ENCODE data around the gene TUBA1C.

The TUBA1C gene

GRCh38 chr12:49264873-49265792, at the start of gene TUBA1C:
TSS of gene TUBA1C (plus strand) at chr12:49265082. CDS start at chr12:49265182, 100 bp downstream.
- Mint-ChIP-seq H3K4me1 (peaks cover 23% of the 10 kb centered on the region), H3K9me3 (no peaks in the 10 kb centered on the region), H3K27ac (peak within 1 kb of the TSS; percentile 99), H3K36me3 (peaks cover 11% of the 10 kb centered on the region), H3K4me3 (peak within 1 kb of the TSS; percentile 98), H3K27me3 (no peaks in the 10 kb centered on the region)

GRCh38 chr12:49219417-49220026, 45.4 kb upstream of the TUBA1C start:
- Mint-ChIP-seq H3K27me3 (no peaks in the 10 kb centered on the region), H3K27ac (no peak overlapping the region), H3K4me3 (no peak overlapping the region), H3K36me3 (no peaks in the 10 kb centered on the region), H3K4me1 (no peaks in the 10 kb centered on the region), H3K9me3 (no peaks in the 10 kb centered on the region)

- Mint-ChIP-seq H3K27me3 (no peaks in the 10 kb centered on the region), H3K4me1 (no peaks in the 10 kb centered on the region), H3K9me3 (no peaks in the 10 kb centered on the region), H3K36me3 (no peaks in the 10 kb centered on the region), H3K27ac (no peak overlapping the region), H3K4me3 (no peak overlapping the region)
Observed at GRCh38 chr12:49220972-49221371, 43.9 kb upstream of the TUBA1C start.

- H3K27ac Mint-ChIP-seq: no peak overlapping the region
- H3K36me3 Mint-ChIP-seq: no peaks in the 10 kb centered on the region
- H3K4me1 Mint-ChIP-seq: no peaks in the 10 kb centered on the region
- H3K9me3 Mint-ChIP-seq: no peaks in the 10 kb centered on the region
- no peaks in the 10 kb centered on the region for H3K27me3 Mint-ChIP-seq
- H3K4me3 Mint-ChIP-seq: no peak overlapping the region
Observed at GRCh38 chr12:49223122-49223521, 41.8 kb upstream of the TUBA1C start.

GRCh38 chr12:49223590-49224369, 41.1 kb upstream of the TUBA1C start:
- no peaks in the 10 kb centered on the region for H3K27me3 Mint-ChIP-seq
- H3K4me3 Mint-ChIP-seq: no peak overlapping the region
- H3K27ac Mint-ChIP-seq: no peak overlapping the region
- H3K36me3 Mint-ChIP-seq: no peaks in the 10 kb centered on the region
- no peaks in the 10 kb centered on the region for H3K4me1 Mint-ChIP-seq
- H3K9me3 Mint-ChIP-seq: no peaks in the 10 kb centered on the region

- no peaks in the 10 kb centered on the region for H3K27me3 Mint-ChIP-seq
- no peaks in the 10 kb centered on the region for H3K36me3 Mint-ChIP-seq
- H3K27ac Mint-ChIP-seq: no peak overlapping the region
- H3K9me3 Mint-ChIP-seq: no peaks in the 10 kb centered on the region
- H3K4me1 Mint-ChIP-seq: no peaks in the 10 kb centered on the region
- no peak overlapping the region for H3K4me3 Mint-ChIP-seq
Observed at GRCh38 chr12:49225576-49226166, 39.2 kb upstream of the TUBA1C start.

GRCh38 chr12:49227713-49228112, 37.2 kb upstream of the TUBA1C start:
- no peaks in the 10 kb centered on the region for H3K4me1 Mint-ChIP-seq
- H3K9me3 Mint-ChIP-seq: no peaks in the 10 kb centered on the region
- no peaks in the 10 kb centered on the region for H3K36me3 Mint-ChIP-seq
- no peak overlapping the region for H3K27ac Mint-ChIP-seq
- H3K4me3 Mint-ChIP-seq: no peak overlapping the region
- H3K27me3 Mint-ChIP-seq: no peaks in the 10 kb centered on the region

GRCh38 chr12:49228653-49229052, 36.2 kb upstream of the TUBA1C start:
- Mint-ChIP-seq H3K4me1 (peaks cover 3% of the 10 kb centered on the region), H3K27me3 (no peaks in the 10 kb centered on the region), H3K9me3 (no peaks in the 10 kb centered on the region), H3K36me3 (no peaks in the 10 kb centered on the region), H3K27ac (no peak overlapping the region), H3K4me3 (no peak overlapping the region)

GRCh38 chr12:49230176-49230804, 34.6 kb upstream of the TUBA1C start:
- no peaks in the 10 kb centered on the region for H3K27me3 Mint-ChIP-seq
- H3K9me3 Mint-ChIP-seq: no peaks in the 10 kb centered on the region
- no peaks in the 10 kb centered on the region for H3K36me3 Mint-ChIP-seq
- H3K4me3 Mint-ChIP-seq: no peak overlapping the region
- no peak overlapping the region for H3K27ac Mint-ChIP-seq
- H3K4me1 Mint-ChIP-seq: peaks cover 6% of the 10 kb centered on the region

GRCh38 chr12:49230805-49231194, 34.1 kb upstream of the TUBA1C start:
- Mint-ChIP-seq H3K4me3 (no peak overlapping the region), H3K27me3 (no peaks in the 10 kb centered on the region), H3K9me3 (no peaks in the 10 kb centered on the region), H3K27ac (no peak overlapping the region), H3K36me3 (no peaks in the 10 kb centered on the region), H3K4me1 (peaks cover 6% of the 10 kb centered on the region)

GRCh38 chr12:49231878-49232655, 32.8 kb upstream of the TUBA1C start:
- Mint-ChIP-seq H3K27me3 (no peaks in the 10 kb centered on the region), H3K36me3 (no peaks in the 10 kb centered on the region), H3K4me3 (no peak overlapping the region), H3K9me3 (no peaks in the 10 kb centered on the region), H3K27ac (no peak overlapping the region), H3K4me1 (peaks cover 9% of the 10 kb centered on the region)

- Mint-ChIP-seq H3K27me3 (no peaks in the 10 kb centered on the region), H3K4me1 (peaks cover 9% of the 10 kb centered on the region), H3K4me3 (peak overlapping the region; percentile 66), H3K27ac (peak overlapping the region; percentile 80), H3K9me3 (no peaks in the 10 kb centered on the region), H3K36me3 (no peaks in the 10 kb centered on the region)
Observed at GRCh38 chr12:49232940-49233841, 31.7 kb upstream of the TUBA1C start.

GRCh38 chr12:49233842-49234526, 30.9 kb upstream of the TUBA1C start:
- H3K4me3 Mint-ChIP-seq: peak overlapping the region; percentile 88
- H3K27me3 Mint-ChIP-seq: no peaks in the 10 kb centered on the region
- no peaks in the 10 kb centered on the region for H3K36me3 Mint-ChIP-seq
- H3K27ac Mint-ChIP-seq: peak overlapping the region; percentile 80
- no peaks in the 10 kb centered on the region for H3K9me3 Mint-ChIP-seq
- peaks cover 9% of the 10 kb centered on the region for H3K4me1 Mint-ChIP-seq
